GM19025 (cell line): Measurements from ENCODE around the gene CST8.

Experiments
- ATAC-seq: cut with Tn5 transposase; IDR thresholded peaks from one replicate; pipeline ENCODE4 v1.9.1; 2021; ENCODE audit warnings: mild to moderate bottlenecking, low read depth, moderate library complexity; ENCODE audit not compliant: unreplicated experiment

Gene CST8

DNA sequence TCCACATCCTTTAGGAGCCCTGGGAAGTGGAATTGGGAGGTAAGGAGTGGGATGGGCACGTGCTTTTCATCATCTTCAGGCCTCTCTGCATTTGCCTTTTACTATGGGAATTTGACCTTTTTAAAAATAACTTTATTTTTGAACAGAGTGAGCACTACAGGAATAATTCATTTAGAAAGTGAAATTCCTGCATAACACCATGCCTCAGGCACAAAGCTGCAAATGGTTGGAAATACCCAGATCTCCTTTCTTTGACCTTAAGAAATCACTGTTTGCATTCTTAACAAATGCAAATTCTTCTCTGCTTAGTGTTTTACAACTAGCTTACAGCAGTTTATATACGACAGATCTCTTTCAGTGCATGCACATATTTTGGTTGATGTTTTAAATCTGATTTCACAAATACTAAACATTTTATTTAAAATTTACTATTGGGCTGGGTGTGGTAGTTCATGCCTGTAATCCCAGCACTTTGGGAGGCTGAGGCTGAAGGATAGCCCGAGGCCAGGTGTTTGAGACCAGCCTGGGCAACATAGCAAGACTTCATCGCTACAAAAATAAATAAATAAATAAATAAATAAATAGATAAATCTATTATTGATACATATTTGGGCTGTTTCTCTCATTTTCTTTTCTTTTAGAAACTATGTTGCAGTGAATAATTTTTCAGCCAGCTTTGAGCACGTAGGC, 24.5 kb downstream of the CST8 start:
- no peak for ATAC-seq

DNA sequence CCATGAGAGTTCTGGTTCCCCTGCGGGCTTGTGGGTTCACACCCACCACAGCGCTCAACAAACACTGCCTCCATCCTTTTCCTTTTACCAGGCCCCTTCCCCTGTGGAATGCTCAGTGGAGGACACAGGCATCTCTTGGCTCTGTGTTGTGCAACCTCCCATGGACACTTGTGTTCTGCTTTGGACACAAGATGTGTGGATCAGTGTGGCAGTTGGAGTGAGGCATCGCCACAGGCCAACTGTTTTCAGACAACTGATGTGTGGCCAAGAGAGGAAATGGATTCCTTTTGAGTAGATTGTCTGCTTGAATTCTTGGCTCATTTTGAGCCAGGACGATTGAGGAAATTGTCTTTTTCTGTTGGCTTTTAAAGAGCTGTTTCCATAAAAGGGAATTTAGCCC, 26.8 kb downstream of the CST8 start:
- no peak for ATAC-seq

DNA sequence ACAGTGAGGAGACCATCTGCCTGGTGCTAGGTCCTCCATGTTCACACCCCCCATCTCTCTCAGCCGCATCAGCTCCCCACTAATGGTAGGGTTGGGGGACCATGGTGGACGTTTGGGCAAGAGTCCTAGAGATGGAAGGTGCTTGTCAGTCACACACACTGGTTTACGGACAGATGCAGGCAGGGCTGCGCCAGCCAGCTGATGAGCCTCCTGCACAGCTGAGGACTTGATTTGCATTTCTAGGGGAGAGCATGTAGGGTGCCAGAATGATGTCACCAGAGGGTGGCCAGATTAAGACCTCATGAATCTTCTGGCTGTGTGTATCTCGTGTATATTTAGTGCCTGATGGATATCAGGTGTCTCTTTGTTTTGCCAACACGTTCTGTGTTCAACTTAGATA, 28.6 kb downstream of the CST8 start:
- no peak for ATAC-seq

DNA sequence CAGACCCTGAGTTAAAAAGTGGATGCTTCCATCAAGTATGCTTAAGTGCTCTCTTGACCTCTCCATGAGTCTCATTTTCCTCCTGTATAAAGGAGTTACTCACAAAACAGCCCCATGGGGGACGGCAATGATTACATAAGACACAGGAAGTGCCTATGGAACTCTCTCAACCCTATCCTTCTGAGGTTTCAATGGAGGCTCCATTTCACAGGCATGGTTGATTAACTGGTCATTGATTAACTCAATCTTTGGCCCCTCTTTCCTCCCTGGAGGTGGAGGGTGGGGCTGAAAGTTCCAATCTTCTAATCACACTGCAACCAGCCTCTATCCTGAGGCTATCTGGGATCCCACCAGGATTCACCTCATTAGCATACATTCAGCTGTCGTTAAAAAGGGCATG, 29.3 kb downstream of the CST8 start:
- ATAC-seq: no peak

DNA sequence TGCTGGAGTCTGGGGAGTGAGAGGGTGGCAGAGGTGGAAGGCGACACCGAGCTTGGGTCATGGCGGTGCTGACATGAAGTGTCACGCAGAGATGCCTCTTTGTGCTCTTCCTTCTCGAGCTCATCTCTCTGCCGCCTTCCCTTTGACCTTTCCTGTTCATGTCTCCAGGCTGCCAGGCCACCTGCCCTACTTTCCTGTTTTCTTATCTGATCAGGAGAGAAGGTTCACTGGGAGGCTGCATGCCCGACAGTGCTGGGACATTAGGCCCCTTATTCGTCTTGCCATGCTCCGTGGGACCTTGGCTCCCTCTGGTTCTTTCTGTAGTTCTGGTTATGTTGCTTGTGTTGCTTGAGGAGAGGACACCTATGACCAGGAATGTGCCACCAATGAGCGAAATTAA, 33.2 kb downstream of the CST8 start:
- no peak for ATAC-seq

DNA sequence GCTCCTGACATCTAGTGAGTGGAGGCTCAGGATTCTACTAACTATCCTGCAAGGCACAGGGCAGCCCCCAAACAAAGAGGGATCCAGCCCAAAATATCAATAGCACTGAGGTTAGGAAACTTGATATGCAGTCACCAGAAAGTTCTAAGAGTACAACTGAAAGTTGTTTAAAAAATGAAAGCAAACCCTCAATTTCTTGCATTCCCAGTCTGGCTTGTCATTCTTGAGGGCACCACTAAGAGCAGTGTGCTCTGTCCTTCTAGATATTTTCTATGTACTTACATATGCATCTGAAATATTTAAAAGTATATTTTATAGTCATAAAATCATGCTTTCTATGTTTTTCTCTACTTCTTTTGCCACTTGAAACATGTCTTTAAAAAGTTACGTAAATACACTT, 35.9 kb downstream of the CST8 start:
- ATAC-seq: no peak

DNA sequence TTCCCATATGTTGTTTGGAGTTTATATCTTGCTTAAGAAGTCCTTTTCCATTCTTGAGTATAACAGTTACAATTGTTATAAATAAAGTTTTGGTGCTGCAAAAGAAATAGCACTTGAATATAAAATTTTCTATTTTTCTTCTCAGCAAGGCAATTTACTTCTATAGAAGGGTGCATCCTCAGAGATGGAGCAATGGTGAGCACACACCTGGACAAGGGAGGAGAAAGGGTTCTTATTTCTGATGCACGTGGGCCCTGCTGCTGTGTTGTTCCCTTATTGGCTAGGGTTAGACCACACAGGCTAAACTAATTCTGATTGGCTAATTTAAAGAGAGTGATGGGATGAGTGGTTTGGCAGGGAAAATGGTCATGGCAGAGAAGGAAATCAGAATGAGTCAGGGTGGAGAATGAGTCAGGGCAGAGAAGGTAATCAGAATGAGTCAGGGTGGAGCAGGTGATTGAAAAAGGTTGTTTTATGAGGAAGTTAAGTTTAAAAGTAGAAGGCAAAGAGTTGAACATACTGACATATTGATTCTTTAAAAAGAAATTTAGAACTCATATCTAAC, 38.0 kb downstream of the CST8 start:
- ATAC-seq: no peak

DNA sequence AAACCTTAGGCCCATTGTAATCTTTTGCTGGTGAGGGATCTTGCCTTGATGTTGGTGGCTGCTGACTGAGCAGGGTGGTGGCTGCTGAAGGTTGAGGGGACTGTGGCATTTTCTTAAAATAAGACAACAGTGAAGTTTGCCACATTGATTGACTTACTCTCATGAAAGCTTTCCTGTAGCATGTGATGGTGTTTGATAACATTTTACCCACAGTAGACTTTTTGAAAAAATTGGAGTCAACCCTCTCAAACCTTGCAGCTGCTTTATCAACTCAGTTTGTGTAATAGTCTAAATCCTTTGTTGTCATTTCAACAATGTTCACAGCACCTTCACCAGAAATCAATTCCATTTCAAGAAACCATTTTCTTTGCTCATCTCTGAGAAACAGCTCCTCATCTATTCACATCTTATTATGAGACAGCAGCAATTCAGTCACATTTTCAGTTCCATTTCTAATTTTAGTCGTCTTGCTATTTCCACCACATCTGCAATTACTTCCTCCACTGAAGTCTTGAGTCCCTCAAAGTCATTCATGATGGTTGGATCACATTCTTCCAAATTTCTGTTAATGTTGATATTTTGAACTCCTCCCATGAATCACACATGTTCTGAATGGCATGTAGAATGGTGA, 40.1 kb downstream of the CST8 start:
- no peak for ATAC-seq

DNA sequence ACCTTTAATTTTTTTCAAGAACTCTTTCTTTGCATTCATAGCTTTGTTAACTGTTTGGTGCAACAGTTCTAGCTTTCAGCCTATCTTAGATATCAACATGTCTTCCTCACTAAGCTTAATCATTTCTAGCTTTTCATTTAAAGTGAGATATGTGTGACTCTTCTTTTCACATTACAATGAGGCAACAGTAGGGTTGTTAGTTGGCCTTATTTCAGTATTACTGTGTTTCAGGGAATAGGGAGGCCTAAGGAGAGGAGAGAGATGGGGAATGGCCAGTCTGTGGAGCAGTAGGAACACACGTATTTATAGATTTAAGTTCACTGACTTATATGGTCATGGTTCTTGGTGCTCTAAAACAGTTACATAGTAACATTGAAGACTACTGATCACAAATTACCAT, 41.6 kb downstream of the CST8 start:
- no peak for ATAC-seq

DNA sequence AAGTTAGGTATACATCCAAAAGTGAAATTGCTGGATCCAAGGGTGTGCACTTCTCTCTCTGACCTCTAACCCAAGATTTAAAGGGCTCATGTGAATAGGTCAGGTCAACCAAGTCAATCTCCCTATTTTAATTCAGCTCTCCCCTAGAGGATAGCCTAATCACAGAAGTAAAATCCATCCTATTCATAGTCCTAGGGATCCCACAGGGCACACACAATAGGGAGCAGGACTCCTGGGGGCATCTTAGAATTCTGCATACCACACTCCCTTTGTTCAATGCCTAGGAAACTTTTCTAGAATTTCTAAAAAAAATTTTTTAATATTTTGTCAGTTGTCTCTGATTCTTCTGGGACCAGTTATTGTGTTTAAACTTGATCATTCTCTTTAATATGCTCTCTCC, 42.2 kb downstream of the CST8 start:
- ATAC-seq: no peak

DNA sequence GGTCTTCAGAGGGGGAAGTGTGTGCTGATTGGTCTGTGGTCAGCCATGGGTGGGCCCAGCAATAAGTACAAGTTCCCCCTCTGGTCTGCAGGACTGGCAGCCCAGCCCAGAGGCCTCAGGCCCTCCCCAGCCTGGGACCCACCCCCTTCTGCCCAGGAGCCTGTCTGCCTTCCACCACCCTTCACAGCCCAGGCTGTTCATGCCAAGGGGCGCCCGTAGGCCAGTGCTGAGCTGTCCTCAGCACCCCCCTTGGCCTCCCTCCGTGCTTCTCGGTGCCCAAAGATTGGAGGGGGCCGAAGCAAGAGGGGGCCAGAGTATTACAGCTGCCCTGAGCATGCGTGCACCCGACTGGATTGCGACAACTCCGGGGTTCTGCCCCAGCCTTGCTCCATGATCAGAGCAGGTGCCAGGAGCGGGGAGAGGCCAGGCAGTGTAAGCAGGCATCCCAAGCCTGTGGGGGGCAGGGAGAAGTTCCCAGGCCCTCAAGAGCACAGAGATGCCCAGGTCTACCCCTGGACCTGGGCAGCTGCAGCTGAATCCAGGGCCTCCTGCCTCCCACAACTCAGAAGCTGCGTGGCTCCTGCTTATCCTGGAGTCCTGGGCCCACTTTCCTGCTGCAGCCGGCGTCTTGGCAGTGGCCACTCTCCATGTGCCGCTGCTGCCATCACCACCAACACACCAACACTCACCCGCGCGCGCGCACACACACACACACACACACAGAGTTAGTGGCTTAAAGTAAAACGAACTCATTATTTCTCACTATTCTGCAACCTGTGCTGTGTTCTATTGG, 44.1 kb downstream of the CST8 start:
- no peak for ATAC-seq

DNA sequence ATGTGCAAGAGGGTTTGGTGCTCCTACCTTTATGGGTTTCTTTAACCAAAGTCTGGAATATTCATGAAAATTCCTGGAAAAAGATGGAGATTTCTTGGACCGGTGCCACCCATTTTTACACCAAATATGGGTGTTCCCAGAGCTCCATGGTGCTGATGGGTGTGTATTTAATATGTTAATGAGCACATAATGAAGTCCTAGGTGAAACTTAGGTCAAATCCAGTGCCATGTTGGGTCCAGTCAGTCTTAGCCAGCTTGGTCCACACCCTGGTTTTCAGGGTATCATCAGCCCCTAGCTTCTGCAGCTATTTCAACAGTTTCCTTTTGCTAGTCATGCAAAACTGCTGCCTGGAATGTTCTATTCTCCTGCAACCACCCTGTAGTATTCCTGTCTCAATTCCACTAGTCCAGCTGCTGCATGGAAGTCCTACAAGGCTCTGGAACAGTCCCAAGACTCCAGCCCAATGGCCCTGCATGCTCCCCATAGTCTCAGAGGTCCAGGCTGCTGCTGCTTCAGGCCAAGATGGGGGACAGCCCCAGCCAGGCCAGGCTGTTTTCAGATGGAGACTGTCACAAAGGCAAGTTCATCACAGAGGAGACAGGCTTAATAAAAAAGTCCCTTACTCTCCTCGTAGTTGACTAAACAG, 45.5 kb downstream of the CST8 start:
- no peak for ATAC-seq

DNA sequence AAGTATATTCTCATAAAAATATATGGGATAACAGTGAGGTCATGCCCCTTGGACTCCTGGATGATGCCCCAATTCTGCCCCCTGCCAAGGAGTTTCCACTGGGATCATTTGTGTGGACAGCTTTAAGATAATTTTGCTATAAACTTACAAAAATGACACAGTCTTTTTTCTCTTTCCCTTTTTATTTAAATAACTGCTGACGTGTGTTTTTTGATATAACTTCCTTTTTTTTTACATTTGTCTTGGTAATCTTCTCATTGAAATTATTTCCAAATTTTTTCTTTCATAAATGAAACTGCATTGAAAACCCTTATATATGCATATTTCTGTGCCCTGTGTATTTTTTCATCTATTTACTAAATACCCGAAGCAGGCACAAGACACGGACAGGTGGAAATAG, 46.1 kb downstream of the CST8 start:
- no peak for ATAC-seq

DNA sequence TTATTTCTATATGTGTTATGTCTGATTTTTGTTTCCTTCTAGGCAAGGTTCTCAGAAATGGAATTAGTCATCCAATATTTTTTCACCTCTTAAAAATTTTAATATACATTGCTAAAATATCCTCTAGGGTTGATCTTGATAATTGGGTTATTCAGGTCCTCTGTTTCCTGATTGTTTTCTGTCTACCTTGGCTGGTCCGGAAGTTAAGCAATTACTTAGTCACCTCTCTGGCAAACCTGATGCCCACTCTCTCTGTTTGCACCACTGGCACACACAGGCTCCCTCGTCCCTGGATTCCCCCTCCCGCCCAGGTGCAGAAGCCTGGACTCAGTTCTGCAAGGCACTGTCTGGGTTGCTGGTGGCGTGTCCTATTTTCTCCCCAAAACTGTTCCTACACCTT, 49.7 kb downstream of the CST8 start:
- ATAC-seq: no peak

DNA sequence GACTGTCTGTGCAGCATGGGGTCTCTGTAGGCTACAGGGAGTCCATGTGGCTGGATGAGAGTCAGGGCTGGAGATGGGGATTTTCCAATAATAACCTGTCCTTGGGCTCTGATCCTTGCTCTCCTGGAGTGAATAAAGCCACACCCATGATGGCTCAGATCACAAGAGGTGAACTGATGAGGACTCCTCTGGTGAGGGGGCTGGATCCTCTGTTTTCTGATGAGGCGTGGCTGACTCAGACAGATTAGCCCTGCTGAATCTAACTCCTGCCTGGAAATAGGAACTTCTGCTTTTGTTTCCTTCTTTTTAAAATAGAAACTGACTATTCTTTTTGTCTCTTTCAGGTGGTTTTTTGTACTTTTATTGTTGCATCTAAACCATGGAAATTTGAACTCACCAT, 50.4 kb downstream of the CST8 start:
- no peak for ATAC-seq

DNA sequence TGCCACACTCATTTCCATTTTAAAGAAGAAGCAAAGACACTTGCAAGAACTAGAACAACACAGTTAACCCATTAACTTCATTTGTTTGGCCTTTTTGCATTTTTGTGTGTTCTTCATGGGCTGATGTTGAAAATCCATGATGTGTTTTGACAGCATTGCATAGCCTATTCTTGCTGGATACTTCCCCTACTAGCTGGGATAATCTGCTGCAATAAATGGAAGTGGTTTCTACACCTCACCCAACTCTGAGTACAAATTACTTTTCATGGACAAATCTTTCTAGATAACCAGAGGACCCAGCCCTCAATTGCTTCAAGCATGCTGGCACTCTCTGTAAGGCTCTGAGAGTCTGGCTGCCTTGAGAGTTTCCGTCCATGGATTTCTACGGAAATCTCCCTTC, 50.9 kb downstream of the CST8 start:
- ATAC-seq: no peak

DNA sequence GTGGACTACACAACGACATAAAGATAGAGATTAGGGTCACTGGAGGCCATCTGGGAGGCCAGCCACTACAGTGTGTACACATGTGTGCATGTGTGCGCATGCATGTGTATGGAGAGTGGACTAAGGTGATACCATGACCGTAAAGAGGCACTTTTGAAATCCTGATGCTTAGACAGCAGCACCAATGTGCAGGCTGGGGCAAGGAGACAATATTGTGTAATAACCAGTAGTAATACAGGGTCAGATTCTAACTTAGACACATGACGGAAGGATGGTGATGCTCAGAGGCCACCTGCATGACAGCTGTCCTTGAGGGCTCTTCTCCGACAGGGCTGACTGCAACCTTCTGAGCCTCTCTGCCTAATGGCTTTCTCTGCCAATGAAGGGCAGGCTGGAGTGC, 51.9 kb downstream of the CST8 start:
- no peak for ATAC-seq

DNA sequence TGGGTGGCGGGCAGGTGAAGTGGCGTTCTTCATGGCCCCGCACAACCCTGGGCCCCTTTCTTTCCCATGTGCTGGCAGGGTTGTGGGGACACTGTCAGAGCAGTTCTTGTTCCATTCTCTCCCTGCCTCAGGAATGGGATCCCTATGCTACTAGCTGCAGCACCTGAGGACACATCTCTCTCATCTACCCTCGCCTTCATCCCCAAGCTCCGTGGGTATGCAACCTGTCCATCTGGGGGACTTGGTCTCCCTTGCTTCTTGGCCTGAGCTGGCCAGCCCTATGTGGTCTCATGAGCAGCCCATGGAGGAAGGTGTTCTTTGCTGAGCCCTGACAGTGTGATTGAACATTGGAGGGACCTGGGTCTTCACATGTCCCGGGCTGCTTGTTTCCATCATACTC, 53.2 kb downstream of the CST8 start:
- no peak for ATAC-seq
